HFF-Myc (cell line): ENCODE results near the gene FZD10.

Experiments used
- DNase-seq: peaks from one replicate; pipeline ENCODE4 v3.0.0-alpha.2; 2011; ENCODE audit warnings: low read depth; ENCODE audit errors: extremely low read depth
- H3K4me3 ChIP-seq: replicated peaks from 2 replicates; pipeline ENCODE4 v1.5.1; 2011; ENCODE audit warnings: low read depth, mild to moderate bottlenecking, control low read depth, low read length
- TF ChIP-seq, protein P1 (sequence below): IDR thresholded peaks from 2 replicates; pipeline ENCODE4 v1.5.1; 2012; ENCODE audit warnings: mild to moderate bottlenecking, low read depth, low read length, control low read depth; ENCODE audit errors: missing control alignments

FZD10 gene

DNA sequence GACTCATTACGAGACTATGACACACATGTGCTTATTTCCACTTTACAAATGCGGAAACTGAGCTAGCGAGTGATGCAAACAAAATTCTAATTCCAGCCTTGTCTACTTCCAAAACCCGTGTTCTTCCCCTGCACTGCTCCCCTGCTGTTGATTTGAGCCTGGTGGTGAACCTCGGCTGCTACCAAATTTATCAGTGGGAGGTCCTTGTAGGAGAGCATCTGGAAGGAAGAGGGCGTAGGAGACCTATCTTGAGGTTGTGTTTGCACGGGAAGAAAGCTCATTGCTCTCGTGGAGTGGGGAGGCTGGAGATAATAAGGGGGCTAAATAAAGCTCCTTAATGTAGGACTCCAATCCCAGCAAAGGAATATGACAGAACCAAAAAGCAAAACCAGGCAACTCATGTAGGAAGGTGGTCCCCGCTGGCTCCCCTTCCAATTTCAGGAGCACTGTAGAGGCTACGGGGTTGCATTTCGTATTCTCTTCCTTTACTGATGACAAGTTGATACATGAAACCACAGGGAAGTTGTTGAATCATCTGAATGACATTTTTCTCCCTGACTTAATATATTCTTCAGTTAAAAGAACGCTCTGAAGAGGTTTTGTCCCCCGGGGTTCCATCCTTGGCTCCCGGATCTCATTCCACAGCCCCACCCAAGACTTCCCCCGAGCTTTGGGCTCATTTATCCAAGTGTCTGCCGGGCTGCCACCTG, 52.6 kb downstream of the FZD10 start:
- TF ChIP-seq, protein P1, sequence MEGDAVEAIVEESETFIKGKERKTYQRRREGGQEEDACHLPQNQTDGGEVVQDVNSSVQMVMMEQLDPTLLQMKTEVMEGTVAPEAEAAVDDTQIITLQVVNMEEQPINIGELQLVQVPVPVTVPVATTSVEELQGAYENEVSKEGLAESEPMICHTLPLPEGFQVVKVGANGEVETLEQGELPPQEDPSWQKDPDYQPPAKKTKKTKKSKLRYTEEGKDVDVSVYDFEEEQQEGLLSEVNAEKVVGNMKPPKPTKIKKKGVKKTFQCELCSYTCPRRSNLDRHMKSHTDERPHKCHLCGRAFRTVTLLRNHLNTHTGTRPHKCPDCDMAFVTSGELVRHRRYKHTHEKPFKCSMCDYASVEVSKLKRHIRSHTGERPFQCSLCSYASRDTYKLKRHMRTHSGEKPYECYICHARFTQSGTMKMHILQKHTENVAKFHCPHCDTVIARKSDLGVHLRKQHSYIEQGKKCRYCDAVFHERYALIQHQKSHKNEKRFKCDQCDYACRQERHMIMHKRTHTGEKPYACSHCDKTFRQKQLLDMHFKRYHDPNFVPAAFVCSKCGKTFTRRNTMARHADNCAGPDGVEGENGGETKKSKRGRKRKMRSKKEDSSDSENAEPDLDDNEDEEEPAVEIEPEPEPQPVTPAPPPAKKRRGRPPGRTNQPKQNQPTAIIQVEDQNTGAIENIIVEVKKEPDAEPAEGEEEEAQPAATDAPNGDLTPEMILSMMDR = no peak
- DNase-seq = no peak

More for the DNA sequence above, 52.6 kb downstream of the FZD10 start:
- no peak overlapping the region for H3K4me3 ChIP-seq
